Stimulated activated CD8-positive, alpha-beta memory T cell treated with anti-CD3 and anti-CD28 coated beads, Interleukin-2, amount 100 ng/mL, for 1 hour (primary cell): Measurements from ENCODE around the gene SPIN2B.
"Not testable (repeated sequence)": the region's sequence is repeated elsewhere in the genome, so short reads cannot be mapped to it uniquely, and the experiment has no call there.

Experiments used
- DNase-seq, 2 donors: peaks; one replicate each; pipeline ENCODE4 v3.0.0-alpha.2; 2020; ENCODE audit warnings: low read depth in 2 of 2

Gene SPIN2B

GRCh38 chrX:57121162-57121755, at the start of gene SPIN2B:
Gene SPIN2B (minus strand): TSS chrX:57121548.
- DNase-seq = peak; percentile 57 to 59

- no peak for DNase-seq
Observed at GRCh38 chrX:57156397-57157049, 35.2 kb upstream of the SPIN2B start.

GRCh38 chrX:57155171-57155570, 33.8 kb upstream of the SPIN2B start:
- no peak for DNase-seq

DNA sequence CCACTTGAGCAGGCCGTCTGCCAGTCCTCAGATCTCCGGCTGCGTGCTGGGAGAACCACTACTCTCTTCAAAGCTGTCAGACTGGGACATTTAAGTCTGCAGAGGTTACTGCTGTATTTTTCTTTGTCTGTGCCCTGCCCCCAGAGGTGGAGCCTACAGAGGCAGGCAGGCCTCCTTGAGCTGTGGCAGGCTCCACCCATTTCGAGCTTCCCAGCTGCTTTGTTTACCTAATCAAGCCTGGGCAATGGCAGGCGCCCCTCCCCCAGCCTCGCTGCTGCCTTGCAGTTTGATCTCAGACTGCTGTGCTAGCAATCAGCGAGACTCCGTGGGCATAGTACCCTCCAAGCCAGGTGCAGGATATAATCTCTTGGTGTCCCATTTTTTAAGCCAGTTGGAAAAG, 30.9 kb upstream of the SPIN2B start:
- DNase-seq = not testable (repeated sequence)

DNA sequence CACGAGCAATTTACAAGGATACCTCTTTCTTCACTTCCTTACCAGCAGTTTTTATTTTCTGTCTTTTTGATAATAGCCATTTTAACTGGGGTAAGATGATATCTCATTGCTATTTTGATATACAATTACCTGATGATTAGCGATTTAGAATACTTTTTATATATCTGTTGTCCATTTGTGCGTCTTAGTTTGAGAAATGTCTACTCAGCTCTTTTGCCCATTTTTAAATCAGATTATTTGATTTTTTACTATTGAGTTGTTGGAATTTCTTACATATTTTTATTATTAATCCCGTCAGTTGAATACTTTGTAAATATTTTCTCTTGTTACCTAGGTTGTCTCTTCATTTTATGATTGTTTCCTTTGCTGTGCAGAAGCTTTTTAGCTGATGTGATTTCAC, 17.3 kb upstream of the SPIN2B start:
- no peak for DNase-seq

GRCh38 chrX:57137501-57137900, 16.2 kb upstream of the SPIN2B start:
- no peak for DNase-seq

- not testable (repeated sequence) for DNase-seq
Observed at GRCh38 chrX:57137073-57137472, 15.7 kb upstream of the SPIN2B start, which contains the start of gene SPIN2A. Gene SPIN2A (minus strand): TSS chrX:57137397. CDS start chrX:57136597, 800 bp downstream.

DNA sequence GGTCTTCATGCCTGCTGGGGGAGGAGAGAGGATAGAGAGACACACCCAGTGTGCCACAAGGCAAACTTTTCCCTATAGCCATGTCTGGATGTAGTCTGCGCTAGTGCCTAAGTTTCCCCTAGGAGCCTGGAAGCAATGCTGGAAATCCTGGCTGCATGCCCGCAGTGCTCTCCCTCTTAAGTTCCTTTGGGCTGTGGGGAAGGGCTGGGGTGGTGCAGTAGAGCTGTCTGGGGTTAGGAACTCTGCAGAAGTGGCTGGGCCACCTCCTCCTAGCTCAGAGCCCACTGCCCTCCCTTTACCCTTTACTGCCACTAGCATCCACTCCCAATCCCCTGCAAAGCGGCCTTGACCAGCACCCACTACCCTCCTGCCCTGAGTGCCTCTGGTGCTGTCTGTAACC, 15.2 kb upstream of the SPIN2B start:
- not testable (repeated sequence) for DNase-seq

GRCh38 chrX:57135287-57135686, 13.9 kb upstream of the SPIN2B start:
- no peak for DNase-seq

- no peak for DNase-seq
Observed at GRCh38 chrX:57134702-57135101, 13.4 kb upstream of the SPIN2B start.

- DNase-seq = no peak
Observed at GRCh38 chrX:57133706-57134105, 12.4 kb upstream of the SPIN2B start.

GRCh38 chrX:57133284-57133683, 11.9 kb upstream of the SPIN2B start:
- not testable (repeated sequence) for DNase-seq

DNA sequence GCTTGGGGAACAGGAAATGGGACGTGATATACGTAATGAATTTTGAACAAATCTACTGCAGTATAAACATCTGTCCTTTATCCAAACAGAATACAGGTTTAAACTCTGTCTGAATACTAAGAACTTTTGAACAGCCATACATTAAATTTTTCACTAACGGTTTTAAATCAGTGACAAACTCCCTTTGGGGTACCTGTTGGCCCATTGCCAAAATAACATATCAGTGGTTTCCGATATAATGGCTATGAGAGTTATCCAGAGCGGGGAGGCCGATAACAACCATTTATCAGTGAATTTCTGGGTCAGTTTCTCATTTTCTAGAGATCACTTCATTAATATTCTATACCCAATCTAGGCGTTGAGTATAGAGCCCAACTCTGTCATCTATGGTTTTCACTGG, 10.7 kb upstream of the SPIN2B start:
- DNase-seq = no peak

DNA sequence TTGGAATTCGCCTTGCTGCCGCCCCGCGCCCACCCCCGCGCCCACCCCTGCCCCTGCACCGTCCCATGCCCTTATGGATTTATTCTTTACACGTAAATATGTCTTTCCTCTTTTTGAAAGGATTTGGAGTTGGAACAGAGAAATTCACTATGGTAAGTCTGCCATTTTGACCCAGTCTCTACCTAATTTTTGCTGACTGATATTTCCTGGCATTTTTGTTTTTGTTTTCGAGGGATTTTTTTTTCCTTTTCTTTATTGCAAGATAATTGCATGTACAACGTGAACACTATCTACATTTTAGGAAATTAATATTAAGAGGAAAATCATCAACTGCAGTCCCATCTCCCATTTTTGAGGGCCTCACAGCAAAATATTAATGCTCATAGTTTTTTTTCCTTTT, 468 bp upstream of the SPIN2B start:
- no peak for DNase-seq

DNA sequence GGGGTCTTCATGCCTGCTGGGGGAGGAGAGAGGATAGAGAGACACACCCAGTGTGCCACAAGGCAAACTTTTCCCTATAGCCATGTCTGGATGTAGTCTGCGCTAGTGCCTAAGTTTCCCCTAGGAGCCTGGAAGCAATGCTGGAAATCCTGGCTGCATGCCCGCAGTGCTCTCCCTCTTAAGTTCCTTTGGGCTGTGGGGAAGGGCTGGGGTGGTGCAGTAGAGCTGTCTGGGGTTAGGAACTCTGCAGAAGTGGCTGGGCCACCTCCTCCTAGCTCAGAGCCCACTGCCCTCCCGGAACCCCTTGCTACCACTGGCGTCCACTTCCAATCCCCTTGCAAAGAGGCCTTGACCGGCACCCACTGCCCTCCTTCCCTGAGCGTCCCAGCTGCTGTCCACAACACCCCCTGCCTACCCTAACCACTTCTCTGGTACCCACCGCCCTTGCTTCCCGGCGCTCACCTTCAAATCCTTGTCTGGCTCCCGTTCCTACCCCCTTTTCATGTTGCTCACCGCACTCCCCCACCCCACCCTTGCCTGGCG, 658 bp downstream of the SPIN2B start:
- not testable (repeated sequence) for DNase-seq

DNA sequence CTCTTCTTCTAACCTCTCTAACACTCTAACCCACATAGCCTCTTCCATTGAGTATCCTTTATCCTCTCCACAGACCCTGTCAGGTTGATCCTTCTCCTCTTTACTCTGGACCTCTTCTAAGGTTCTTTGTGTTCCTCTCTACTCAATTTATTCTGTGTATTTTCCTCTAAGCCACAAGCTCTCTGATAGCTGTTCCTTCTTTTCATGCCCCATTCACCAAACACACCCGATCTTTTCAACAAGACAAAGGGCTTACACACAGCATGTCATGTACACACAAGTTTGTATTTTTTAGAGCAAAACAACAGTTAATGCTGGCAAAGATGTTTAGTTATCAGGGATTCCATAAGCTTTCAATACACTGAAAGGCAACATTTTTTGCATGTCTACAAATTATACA, 1.9 kb downstream of the SPIN2B start:
- no peak for DNase-seq

- not testable (repeated sequence) for DNase-seq
Observed at GRCh38 chrX:57117566-57117965, 3.8 kb downstream of the SPIN2B start.

DNA sequence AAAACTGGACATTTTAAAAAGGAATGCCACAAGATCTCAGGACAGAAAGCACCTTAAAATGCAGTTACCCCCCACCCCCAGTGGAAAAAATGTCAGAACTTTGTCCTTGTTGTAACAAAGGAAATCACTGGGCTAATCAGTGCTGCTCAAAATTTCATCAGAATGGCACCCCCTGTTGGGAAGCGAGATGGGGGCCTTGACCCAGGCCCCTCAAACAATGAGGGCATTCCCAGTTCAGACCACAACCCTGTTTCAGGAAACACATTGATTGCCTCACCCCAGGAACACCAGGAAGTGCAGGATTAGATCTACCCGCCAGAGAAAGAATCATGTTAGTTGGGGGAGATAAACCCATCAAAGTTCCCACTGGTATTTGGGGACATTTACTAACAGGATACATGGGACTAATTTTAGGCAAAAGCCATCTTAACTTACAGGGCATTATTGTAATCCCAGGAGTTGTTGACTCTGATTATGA, 16.4 kb downstream of the SPIN2B start:
- no peak for DNase-seq

DNA sequence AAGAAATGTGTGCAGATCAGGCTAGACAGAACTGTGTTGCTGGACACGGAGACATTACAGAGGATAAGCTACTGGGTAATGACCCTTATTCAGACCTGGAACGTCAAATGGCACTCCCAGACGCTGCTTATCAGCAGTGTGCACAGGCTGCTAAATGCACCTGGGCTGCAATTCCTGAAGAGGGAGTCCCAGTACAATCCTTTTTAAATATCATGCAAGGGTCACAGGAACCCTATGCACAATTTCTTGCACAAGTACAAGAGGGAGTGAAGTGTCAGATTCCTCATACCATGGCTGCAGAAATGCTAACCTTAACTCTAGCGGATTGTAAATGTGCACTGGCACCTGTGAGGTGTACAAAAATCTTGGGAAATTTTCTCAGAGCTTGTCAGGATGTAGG, 16.9 kb downstream of the SPIN2B start:
- no peak for DNase-seq

GRCh38 chrX:57103489-57103888, 17.9 kb downstream of the SPIN2B start:
- no peak for DNase-seq

DNA sequence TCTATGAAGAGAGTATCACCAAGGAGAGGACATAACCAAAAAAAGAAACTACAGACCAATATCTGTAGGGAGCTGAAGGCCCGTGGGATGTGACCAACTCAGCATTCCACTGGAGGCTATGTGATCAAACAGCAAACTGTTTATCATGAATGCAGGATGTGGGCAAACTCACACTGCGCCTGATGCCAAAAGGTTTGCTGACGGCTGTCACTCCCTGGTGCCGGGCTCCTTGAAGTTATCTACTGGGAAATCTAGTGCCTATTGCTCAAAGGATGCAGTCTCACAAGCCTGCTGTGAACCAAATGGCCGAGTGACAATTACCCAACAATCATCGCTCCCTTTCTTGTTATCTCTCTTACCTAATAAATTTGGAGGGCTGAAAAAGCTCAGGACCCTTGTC, 18.4 kb downstream of the SPIN2B start:
- not testable (repeated sequence) for DNase-seq

DNA sequence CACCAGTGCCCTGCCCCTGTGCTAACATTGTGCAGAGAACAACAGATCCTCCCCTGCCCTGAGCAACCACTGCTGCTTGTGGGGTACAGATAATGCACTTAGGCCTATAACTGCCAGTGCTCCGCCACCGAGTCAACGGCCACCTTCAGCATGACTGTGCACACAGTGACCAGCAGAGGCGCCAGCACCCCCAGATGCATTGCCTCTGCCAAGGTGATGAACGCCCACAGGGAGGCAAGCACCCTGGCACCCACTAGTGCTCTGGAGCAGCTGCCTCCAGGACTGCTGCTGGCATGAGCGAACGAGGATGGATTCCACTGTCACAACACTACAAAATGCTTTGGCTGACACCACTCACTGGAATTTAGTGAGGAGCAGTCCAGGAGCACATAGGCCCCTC, 38.2 kb downstream of the SPIN2B start:
- no peak for DNase-seq

- no peak for DNase-seq
Observed at GRCh38 chrX:57074458-57074857, 46.9 kb downstream of the SPIN2B start.
